Peyer's patch (tissue), 4 donors: ENCODE data around the gene CCDC9B. TPM values are rescaled to one million over a fixed set of nuclear protein-coding genes. Genes with fewer than 3 reads are reported as not detected.

ENCODE experiments used
- DNase-seq, 3 donors: peaks; one replicate each; pipeline ENCODE4 v3.0.0-alpha.2; 2017 to 2019
- H3K27ac ChIP-seq, 4 donors: fragments of 200-600 bp; sonication (generic); one replicate each; pipeline ENCODE4 v1.5.1; 2016 to 2019
- H3K27me3 ChIP-seq, 2 donors: fragments of 200-600 bp; sonication (generic); one replicate each; pipeline ENCODE4 v1.5.1; 2019
- H3K36me3 ChIP-seq, 3 donors: fragments of 200-600 bp; sonication (generic); one replicate each; pipeline ENCODE4 v1.5.1; 2016 to 2019
- H3K4me1 ChIP-seq, 4 donors: fragments of 200-600 bp; sonication (generic); one replicate each; pipeline ENCODE4 v1.5.1; 2016 to 2019
- H3K4me3 ChIP-seq, 4 donors: fragments of 200-600 bp; sonication (generic); 1 replicate in 3 of 4; 2 replicates in 1 of 4; pipeline ENCODE4 v1.5.1; 2016 to 2019; ENCODE audit warnings: mild to moderate bottlenecking in 1 of 4
- H3K9me3 ChIP-seq, 4 donors: fragments of 200-600 bp; sonication (generic); one replicate each; pipeline ENCODE4 v1.5.1; 2016 to 2019; ENCODE audit warnings: mild to moderate bottlenecking in 1 of 4
- POLR2A ChIP-seq, 2 donors: fragments of 450-650 bp; IDR thresholded peaks; one replicate each; pipeline ENCODE4 v1.5.1; 2017; ENCODE audit warnings: antibody characterized with exemption in 2 of 2, mild to moderate bottlenecking in 2 of 2, moderate library complexity in 2 of 2
- total RNA-seq, 4 donors: library from RNA; depleted of rRNA; stranded (reverse); fragments of >200 nt; gene quantifications; one replicate each; pipeline ENCODE4 v1.1.0, GENCODE V29; 2016
- TF ChIP-seq, protein P1 (sequence below), 6 experiments: fragments of 450-650 bp in 4 of 6; fragments of 200-600 bp in 2 of 6; sonication (generic) in 1 of 6; IDR thresholded peaks; one replicate each; pipeline ENCODE4 v1.5.1; 2017 to 2019; ENCODE audit warnings: antibody characterized with exemption in 6 of 6, mild to moderate bottlenecking in 3 of 6, moderate library complexity in 1 of 6

The CCDC9B gene
- total RNA-seq, 4 donors from 2014 or later, result 14.4 to 55.6 (median 37.7) TPM

DNA sequence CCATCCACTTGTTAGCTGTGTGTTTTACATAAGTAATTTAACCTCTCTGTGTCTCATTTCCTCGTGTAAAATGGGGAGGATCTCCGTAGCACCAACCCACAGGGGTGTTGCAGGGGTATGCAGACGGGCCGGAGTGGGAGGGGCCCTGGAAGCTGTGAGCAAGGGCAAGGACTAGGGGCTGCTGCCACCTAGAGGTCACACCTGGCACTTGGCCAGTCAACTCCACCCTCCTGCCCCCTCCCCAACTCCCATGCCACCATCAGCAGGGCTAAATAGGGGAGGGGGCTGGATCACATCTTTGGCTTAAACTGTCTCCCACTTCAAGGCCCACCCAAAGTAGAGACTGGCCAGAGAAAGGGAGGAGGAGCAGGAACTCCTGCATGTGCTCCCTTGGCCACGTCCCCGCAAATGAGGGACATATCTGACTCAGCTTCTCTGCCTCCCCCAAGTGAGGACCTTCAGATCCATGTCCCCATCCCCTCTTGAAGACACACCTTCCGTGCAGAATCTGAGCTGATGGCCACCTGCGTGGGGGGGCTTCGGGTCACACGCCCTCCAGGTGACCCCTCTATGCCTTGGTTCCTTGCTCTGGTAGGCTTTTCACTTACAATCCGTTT, 2.6 kb downstream of the CCDC9B start:
- DNase-seq, result peak; percentile 81 to 90 (median 81)
- H3K36me3 ChIP-seq, result peaks cover 0 to 14% (median 0%) of the 10 kb centered on the region in 3 donors
- H3K27me3 ChIP-seq, result no peaks in the 10 kb centered on the region
- peaks cover 4 to 91% (median 12%) of the 10 kb centered on the region in 4 donors for H3K4me1 ChIP-seq
- H3K27ac ChIP-seq, result peak overlapping the region in 3 of 4 donors; percentile 31 to 92 (median 71)
- no peaks in the 10 kb centered on the region for H3K9me3 ChIP-seq
- TF ChIP-seq POLR2A (IDR thresholded peaks at IDR 0.05), result no peak
- TF ChIP-seq, protein P1, sequence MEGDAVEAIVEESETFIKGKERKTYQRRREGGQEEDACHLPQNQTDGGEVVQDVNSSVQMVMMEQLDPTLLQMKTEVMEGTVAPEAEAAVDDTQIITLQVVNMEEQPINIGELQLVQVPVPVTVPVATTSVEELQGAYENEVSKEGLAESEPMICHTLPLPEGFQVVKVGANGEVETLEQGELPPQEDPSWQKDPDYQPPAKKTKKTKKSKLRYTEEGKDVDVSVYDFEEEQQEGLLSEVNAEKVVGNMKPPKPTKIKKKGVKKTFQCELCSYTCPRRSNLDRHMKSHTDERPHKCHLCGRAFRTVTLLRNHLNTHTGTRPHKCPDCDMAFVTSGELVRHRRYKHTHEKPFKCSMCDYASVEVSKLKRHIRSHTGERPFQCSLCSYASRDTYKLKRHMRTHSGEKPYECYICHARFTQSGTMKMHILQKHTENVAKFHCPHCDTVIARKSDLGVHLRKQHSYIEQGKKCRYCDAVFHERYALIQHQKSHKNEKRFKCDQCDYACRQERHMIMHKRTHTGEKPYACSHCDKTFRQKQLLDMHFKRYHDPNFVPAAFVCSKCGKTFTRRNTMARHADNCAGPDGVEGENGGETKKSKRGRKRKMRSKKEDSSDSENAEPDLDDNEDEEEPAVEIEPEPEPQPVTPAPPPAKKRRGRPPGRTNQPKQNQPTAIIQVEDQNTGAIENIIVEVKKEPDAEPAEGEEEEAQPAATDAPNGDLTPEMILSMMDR (IDR thresholded peaks at IDR 0.05), result peak; percentile 37 to 84 (median 72)
- peak overlapping the region in 1 of 4 donors; percentile 55 for H3K4me3 ChIP-seq

DNA sequence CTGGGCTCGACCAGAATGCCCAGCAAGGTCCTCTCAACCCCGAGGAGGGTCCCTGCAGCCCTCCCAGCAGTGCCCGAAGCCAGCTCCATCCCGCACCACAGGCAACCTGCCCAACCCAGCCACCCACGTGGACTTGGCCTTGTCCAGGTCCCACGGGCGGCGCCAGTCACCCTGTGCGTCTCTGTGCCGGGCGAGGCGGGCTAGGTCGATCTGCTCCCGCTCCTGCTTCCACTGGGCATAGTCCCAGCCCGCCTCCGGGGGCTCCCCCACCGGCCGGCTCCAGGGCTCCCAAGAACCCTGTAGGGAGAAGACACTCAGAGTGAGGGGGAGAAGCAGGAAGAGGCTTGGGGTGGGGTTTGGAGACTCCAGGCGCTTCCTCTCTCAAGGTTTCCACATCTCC, 3.1 kb downstream of the CCDC9B start:
- H3K4me1 ChIP-seq, result peaks cover 4 to 92% (median 12%) of the 10 kb centered on the region in 4 donors
- H3K36me3 ChIP-seq, result peaks cover 0 to 14% (median 0%) of the 10 kb centered on the region in 3 donors
- H3K9me3 ChIP-seq, result no peaks in the 10 kb centered on the region
- H3K4me3 ChIP-seq, result no peak overlapping the region
- TF ChIP-seq POLR2A (IDR thresholded peaks at IDR 0.05), result no peak
- TF ChIP-seq, protein P1 (IDR thresholded peaks at IDR 0.05), result no peak
- no peaks in the 10 kb centered on the region for H3K27me3 ChIP-seq
- H3K27ac ChIP-seq, result peak overlapping the region in 3 of 4 donors; percentile 5 to 92 (median 31)
- DNase-seq, result peak in 1 of 3 donors; percentile 50

DNA sequence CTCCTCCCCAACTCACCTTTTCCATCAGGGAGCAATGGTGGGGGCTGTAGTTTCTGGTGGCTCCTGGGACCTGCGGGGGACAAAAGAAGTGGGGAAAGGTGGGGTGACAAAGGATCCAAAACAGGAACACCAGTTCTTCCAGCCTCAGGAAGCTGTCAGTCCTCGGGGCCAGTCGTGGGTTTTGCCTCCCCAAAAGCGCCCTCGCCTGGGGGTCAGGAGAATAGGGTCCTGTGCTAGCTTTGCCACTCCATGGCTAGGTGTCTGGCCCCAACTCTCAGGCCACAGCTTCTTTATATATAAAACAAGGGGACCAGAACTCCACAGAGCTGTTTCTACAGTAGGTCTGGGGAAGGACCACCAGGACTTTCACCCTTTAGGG, 4.0 kb downstream of the CCDC9B start:
- H3K4me3 ChIP-seq, result no peak overlapping the region
- peaks cover 0 to 14% (median 0%) of the 10 kb centered on the region in 3 donors for H3K36me3 ChIP-seq
- peak overlapping the region in 1 of 4 donors; percentile 6 for H3K27ac ChIP-seq
- peaks cover 4 to 93% (median 12%) of the 10 kb centered on the region in 4 donors for H3K4me1 ChIP-seq
- H3K9me3 ChIP-seq, result no peaks in the 10 kb centered on the region
- TF ChIP-seq, protein P1 (IDR thresholded peaks at IDR 0.05), result no peak
- TF ChIP-seq POLR2A (IDR thresholded peaks at IDR 0.05), result no peak
- DNase-seq, result peak in 2 of 3 donors; percentile 40 to 63
- H3K27me3 ChIP-seq, result no peaks in the 10 kb centered on the region

DNA sequence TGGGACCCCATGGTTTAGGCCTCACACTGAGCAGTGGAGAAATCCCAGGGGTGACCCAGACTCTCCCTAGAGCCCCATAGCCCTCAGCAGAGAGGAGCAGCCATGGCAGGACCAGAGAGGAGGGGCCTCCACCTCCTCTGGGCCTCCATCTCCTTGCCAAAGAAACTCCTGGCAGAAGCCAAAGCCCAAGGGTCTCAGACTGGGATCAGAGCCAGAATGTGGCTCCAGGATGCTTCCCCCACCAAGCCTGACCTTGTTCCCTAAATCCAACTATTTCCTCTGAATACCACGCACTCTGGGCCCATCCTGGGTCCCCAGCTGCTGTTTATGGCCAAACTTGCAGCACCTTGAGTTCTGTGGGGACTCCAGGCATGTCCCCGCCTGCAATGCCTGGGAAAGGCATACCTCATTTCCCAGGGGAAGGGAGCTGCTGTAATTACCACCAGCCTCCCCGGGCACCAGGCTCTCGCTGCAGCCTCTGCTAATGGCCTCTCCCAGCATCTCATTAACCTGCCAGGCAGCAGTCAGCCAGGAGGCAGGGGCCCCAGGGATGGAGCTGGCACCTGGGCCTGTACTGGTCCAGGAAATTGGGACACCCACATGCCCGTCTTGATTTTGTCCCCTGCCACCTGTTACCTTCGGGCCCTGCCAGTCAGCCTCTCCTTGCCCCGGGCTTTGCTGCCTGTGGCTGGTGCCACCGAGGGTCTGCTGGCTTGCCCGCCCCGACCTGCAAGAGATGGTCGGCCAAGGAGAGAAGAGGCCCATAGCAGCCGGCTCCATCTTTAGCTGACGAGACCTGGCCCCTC, 4.6 kb downstream of the CCDC9B start:
- H3K36me3 ChIP-seq, result peaks cover 0 to 14% (median 0%) of the 10 kb centered on the region in 3 donors
- TF ChIP-seq, protein P1 (IDR thresholded peaks at IDR 0.05), result no peak
- TF ChIP-seq POLR2A (IDR thresholded peaks at IDR 0.05), result no peak
- H3K27me3 ChIP-seq, result no peaks in the 10 kb centered on the region
- no peaks in the 10 kb centered on the region for H3K9me3 ChIP-seq
- H3K4me1 ChIP-seq, result peaks cover 4 to 88% (median 12%) of the 10 kb centered on the region in 4 donors
- DNase-seq, result no peak
- peak overlapping the region in 2 of 4 donors; percentile 78 to 81 for H3K27ac ChIP-seq
- no peak overlapping the region for H3K4me3 ChIP-seq

DNA sequence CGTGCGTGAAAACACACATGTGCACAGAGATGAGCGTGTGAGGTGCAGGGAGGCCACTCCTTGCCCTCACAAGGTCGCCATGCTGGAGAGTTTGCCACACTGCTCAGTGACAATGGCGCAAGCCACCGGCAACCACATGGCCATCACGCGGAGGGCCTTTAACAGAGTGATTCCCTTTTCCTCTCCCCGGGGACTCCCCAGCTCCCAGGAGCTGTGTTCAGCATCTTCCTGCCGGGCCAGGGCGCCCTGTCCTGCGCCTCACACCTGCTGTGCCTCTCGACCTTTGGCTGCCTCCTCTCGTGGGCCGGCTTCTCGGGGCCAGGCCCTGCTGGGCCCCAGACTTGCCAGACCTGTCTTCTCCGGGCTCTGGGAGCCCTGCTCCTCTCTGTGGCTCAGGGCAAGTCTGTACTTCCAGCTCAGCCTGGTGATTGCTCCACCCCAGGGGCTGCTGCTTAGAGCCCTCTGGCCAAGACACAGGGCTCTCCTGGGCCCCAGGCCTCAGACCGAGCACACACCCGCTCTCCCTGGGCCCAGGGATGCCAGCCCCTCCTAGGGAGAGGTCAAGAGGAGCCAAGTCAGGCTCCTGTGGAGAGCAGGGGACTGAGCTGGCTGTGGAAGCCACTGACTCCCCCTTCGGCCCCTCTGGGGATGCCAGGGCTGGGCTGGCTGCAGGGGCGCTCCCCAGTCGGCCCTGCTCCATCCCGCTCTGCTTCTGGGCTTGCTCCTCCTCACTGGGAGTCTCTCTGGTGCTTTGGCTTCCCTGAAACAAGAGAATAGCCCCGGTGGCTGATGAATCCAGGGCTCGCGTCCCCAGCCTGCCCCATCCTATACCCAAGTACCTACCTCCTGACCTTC, 5.6 kb downstream of the CCDC9B start:
- H3K4me1 ChIP-seq, result peaks cover 4 to 79% (median 12%) of the 10 kb centered on the region in 4 donors
- no peaks in the 10 kb centered on the region for H3K27me3 ChIP-seq
- H3K9me3 ChIP-seq, result no peaks in the 10 kb centered on the region
- no peak overlapping the region for H3K4me3 ChIP-seq
- H3K36me3 ChIP-seq, result peaks cover 0 to 14% (median 0%) of the 10 kb centered on the region in 3 donors
- peak overlapping the region in 3 of 4 donors; percentile 64 to 81 (median 78) for H3K27ac ChIP-seq
- peak in 2 of 3 donors; percentile 50 to 54 for DNase-seq
- no peak for TF ChIP-seq POLR2A (IDR thresholded peaks at IDR 0.05)
- TF ChIP-seq, protein P1 (IDR thresholded peaks at IDR 0.05), result no peak
